ENCODE results near the gene LINC01488. TPM values are rescaled to one million over a fixed set of nuclear protein-coding genes. Genes with fewer than 3 reads are reported as not detected.

Gene LINC01488
- total and polyA plus RNA-seq, 10 of the 15 experiments (the other 5 are each of a cell fraction or from before 2014, with no cell fraction given) = not detected

DNA sequence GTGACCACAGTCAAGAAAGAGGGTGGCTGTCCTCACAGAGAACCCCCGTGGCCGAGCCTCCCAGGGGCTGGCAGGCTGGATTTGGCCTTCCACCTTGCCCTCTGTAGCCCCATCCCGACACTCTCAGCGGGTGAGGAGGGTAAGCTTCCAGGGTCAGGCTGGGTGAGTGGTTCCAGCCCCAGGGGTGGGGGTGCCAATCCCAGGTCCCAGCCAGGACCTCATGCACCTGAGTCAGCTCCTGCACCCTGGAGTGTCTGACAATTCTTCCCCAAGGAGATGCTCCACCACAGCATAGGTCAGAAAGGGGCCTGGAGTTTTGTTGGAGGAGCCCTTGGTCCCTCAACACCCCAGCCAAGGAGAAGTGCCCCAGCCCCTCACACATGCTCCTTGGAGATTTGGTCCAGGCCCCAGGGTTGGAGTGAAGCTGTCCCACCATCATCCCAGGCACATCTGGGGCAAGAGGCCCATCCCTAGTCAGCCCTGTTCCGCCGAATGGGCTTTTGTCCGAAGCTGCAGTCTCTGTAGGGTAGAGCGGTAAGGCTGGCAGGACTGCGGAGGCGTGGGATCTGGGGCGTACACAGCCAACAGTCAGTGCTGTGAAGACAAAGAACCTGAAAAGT, 8.4 kb downstream of the LINC01488 start:
- POLR2A ChIA-PET = no interaction called here
- DNase-seq (ENCODE audit: low read depth, low spot score) (no peak), FAIRE-seq (no peak), ATAC-seq (no peak)
- TF ChIP-seq MTA2 (IDR thresholded peaks at IDR 0.05; ENCODE audit: low read depth) (no peak), SPI1 (IDR thresholded peaks at IDR 0.05; ENCODE audit: borderline replicate concordance, insufficient read depth, low read depth, low read length) (no peak), YBX1 (IDR thresholded peaks at IDR 0.05) (no peak), BRCA1 (IDR thresholded peaks at IDR 0.05; ENCODE audit: low read depth, low read length) (no peak), MTA3 (IDR thresholded peaks at IDR 0.05; ENCODE audit: borderline replicate concordance, low read length) (no peak), ASH2L (IDR thresholded peaks at IDR 0.05; ENCODE audit: borderline replicate concordance, low read depth) (no peak)
- Histone ChIP-seq H3K79me2 (ENCODE audit: control insufficient read depth, insufficient read depth, low read length) (no peaks in the 10 kb centered on the region), H3K36me3 (ENCODE audit: control insufficient read depth in 2 of 2, insufficient read depth in 2 of 2, low read length in 1 of 2) (no peaks in the 10 kb centered on the region), H3K9ac (ENCODE audit: control insufficient read depth, insufficient read depth, low read length) (no peak overlapping the region), H3K27me3 (replicated peaks in 1 of 2; ENCODE audit: control insufficient read depth in 2 of 2, insufficient read depth in 2 of 2, low read length in 1 of 2) (no peaks in the 10 kb centered on the region; a peak in 1 of 4 replicates), H3K4me3 (no peak overlapping the region), H3K9me3 (replicated peaks; ENCODE audit: control insufficient read depth, insufficient read depth, low read length) (no peaks in the 10 kb centered on the region), H4K20me1 (ENCODE audit: control insufficient read depth, insufficient read depth) (no peaks in the 10 kb centered on the region; the same call in 1 of the 2 replicates), H3K4me1 (ENCODE audit: control insufficient read depth, insufficient read depth, low read length) (no peaks in the 10 kb centered on the region), H3K4me2 (ENCODE audit: control insufficient read depth, insufficient read depth) (no peak overlapping the region), H2AFZ (ENCODE audit: control insufficient read depth, low read depth, low read length) (no peak overlapping the region), H3K27ac (ENCODE audit: control insufficient read depth, insufficient read depth) (no peak overlapping the region)
- intact Hi-C loops (cut with micrococcal nuclease; ENCODE audit: unreplicated experiment) = no loop called here
- no TSS peak for BruUV-seq (replicated peaks)
- SMC1A ChIA-PET (ENCODE audit: uncharacterized antibody, unreplicated experiment) = no interaction called here
- whole genome bisulfite sequencing (ENCODE audit: insufficient coverage, insufficient replicate concordance, low lambda C conversion rate, missing lambda C conversion rate) = 58% methylated on average over 11 of the region's 11 CpGs
- CTCF ChIA-PET = no interaction called here
- RAD21 ChIA-PET (ENCODE audit: unreplicated experiment) = no interaction called here
- in situ Hi-C loops (cut with MboI) = no loop called here

GRCh38 chr11:69490516-69490915, 9.1 kb downstream of the LINC01488 start:
- ChIA-PET SMC1A (ENCODE audit: uncharacterized antibody, unreplicated experiment) (no interaction called here), CTCF (no interaction called here), RAD21 (ENCODE audit: unreplicated experiment) (no interaction called here), POLR2A (no interaction called here)
- Histone ChIP-seq H4K20me1 (ENCODE audit: control insufficient read depth, insufficient read depth) (no peaks in the 10 kb centered on the region; the same call in 1 of the 2 replicates), H3K36me3 (ENCODE audit: control insufficient read depth in 2 of 2, insufficient read depth in 2 of 2, low read length in 1 of 2) (no peaks in the 10 kb centered on the region), H3K4me1 (ENCODE audit: control insufficient read depth, insufficient read depth, low read length) (no peaks in the 10 kb centered on the region), H3K4me2 (ENCODE audit: control insufficient read depth, insufficient read depth) (no peak overlapping the region), H3K79me2 (ENCODE audit: control insufficient read depth, insufficient read depth, low read length) (no peaks in the 10 kb centered on the region), H3K27ac (ENCODE audit: control insufficient read depth, insufficient read depth) (no peak overlapping the region), H3K9ac (ENCODE audit: control insufficient read depth, insufficient read depth, low read length) (no peak overlapping the region), H3K9me3 (replicated peaks; ENCODE audit: control insufficient read depth, insufficient read depth, low read length) (no peaks in the 10 kb centered on the region), H3K4me3 (no peak overlapping the region), H2AFZ (ENCODE audit: control insufficient read depth, low read depth, low read length) (no peak overlapping the region), H3K27me3 (replicated peaks in 1 of 2; ENCODE audit: control insufficient read depth in 2 of 2, insufficient read depth in 2 of 2, low read length in 1 of 2) (no peaks in the 10 kb centered on the region; a peak in 1 of 4 replicates)
- in situ Hi-C loops (cut with MboI) (no loop called here), intact Hi-C loops (cut with micrococcal nuclease; ENCODE audit: unreplicated experiment) (no loop called here)
- WGBS (ENCODE audit: insufficient coverage, insufficient replicate concordance, low lambda C conversion rate, missing lambda C conversion rate) = 16% methylated on average over 9 of the region's 10 CpGs
- DNase-seq (ENCODE audit: low read depth, low spot score) (no peak), ATAC-seq (no peak), FAIRE-seq (no peak)
- no TSS peak for BruUV-seq (replicated peaks)
- no peak for TF ChIP-seq CBX3 (IDR thresholded peaks at IDR 0.05; ENCODE audit: borderline replicate concordance, low read depth)
- no peak for TF ChIP-seq BHLHE40 (IDR thresholded peaks at IDR 0.05; ENCODE audit: borderline replicate concordance in 1 of 2, low read depth in 2 of 2, low read length in 1 of 2)
- no peak for TF ChIP-seq BCL3 (IDR thresholded peaks at IDR 0.05; ENCODE audit: borderline replicate concordance, insufficient read depth, low read depth, low read length, poor library complexity, severe bottlenecking)
- TF ChIP-seq CEBPB (IDR thresholded peaks at IDR 0.05; ENCODE audit: borderline replicate concordance in 1 of 2, low read depth in 2 of 2, low read length in 2 of 2) = no peak
- TF ChIP-seq FOS (IDR thresholded peaks at IDR 0.05; ENCODE audit: borderline replicate concordance, extremely low read depth, insufficient read length) = no peak
- no peak for TF ChIP-seq SRF (IDR thresholded peaks at IDR 0.05; ENCODE audit: low read depth in 2 of 2, low read length in 2 of 2)
- no peak for TF ChIP-seq SP1 (IDR thresholded peaks at IDR 0.05; ENCODE audit: low read depth, low read length)
- no peak for TF ChIP-seq RELA (IDR thresholded peaks at IDR 0.05; ENCODE audit: borderline replicate concordance, partially characterized antibody)
- no peak for TF ChIP-seq MYC (IDR thresholded peaks at IDR 0.05; ENCODE audit: insufficient read depth, insufficient read length, insufficient replicate concordance, low read length, severe bottlenecking)
- no peak for TF ChIP-seq EED (IDR thresholded peaks at IDR 0.05; ENCODE audit: low read depth)
- TF ChIP-seq SUZ12 (IDR thresholded peaks at IDR 0.05; ENCODE audit: unreplicated experiment) = no peak
- no peak for TF ChIP-seq NFYA (IDR thresholded peaks at IDR 0.05; ENCODE audit: borderline replicate concordance, low read depth, low read length)
- no peak for TF ChIP-seq YBX1 (IDR thresholded peaks at IDR 0.05)
